ENCODE measurements around the gene CPO. TPM values are rescaled to one million over a fixed set of nuclear protein-coding genes. Genes with fewer than 3 reads are reported as not detected.

CPO gene
- total RNA-seq, 2 experiments from 2014 or later = not detected

Other genes starting within 250 kb of the CPO start
- not detected for gene DYTN, start 221.1 kb upstream of the CPO start, total RNA-seq
- gene MDH1B, start 174.2 kb upstream of the CPO start, total RNA-seq = 1 to 10 TPM in 1 of 2 experiments, under 1 TPM in 1; 0.90 to 1.1 TPM
- 10 to 100 TPM; 44.1 to 44.5 TPM for gene FASTKD2, start 173.9 kb upstream of the CPO start, total RNA-seq
- 10 to 100 TPM in 1 of 2 experiments, 1 to 10 TPM in 1; 8.2 to 10.1 TPM for gene KLF7, start 226.4 kb downstream of the CPO start, total RNA-seq